Pons (tissue), 1 donor: ENCODE data around the gene CDKAL1.
"Not testable (repeated sequence)": the region's sequence is repeated elsewhere in the genome, so short reads cannot be mapped to it uniquely, and the experiment has no call there.

Experiments used
- DNase-seq: peaks from one replicate; pipeline ENCODE4 v3.0.0-alpha.2; 2016; ENCODE audit warnings: low spot score

CDKAL1 gene

DNA sequence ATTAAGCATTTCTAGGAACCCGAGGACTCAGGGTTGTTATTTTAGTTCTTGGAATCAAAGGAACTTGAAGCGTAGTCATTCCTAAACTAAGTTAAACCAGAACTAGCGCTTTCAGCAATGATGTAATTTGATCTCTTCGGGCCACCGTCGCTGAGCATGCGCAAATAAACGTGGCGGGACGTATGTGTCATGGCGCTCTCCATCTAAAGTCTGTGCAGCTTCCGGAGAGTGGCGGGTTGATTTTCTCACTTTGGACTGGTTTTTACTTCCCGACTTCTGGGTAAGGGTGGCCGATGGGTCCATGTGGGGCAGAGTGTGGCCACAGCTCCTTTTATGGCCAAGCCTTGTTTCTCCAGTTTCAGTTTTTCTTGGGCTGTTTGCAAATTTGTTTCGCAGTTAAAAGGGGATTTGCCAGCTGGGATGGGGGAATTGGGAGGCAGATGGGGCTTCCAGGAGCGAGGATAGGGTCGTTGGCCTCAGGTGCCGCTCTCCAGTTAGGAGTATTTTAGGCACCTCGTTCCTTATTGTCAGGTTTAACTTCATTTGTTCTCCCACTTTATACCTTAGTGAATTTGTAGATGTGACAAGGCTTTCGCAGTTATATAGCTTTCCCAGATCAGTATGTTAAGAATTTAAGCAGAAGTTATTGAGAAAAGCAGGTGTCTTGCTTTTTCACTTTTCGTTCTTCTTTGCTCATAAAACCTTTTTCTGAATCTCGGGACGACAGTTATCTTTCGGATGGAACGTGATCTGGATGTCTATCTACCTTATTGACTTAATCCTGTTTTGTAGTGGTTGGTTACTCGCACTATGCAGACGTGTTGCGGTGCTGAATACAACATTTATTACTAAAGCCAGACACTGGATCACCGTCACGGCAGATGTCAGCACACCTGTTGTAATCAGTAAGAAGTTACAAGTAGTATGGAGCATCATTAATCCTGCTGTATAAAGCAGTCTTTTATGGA, at the start of gene CDKAL1:
Gene CDKAL1, plus strand, starts transcription at position 163 of the 968 bp plus-strand sequence. CDS start 11,894 bp downstream, outside the sequence.
- DNase-seq: peak; percentile 91

DNA sequence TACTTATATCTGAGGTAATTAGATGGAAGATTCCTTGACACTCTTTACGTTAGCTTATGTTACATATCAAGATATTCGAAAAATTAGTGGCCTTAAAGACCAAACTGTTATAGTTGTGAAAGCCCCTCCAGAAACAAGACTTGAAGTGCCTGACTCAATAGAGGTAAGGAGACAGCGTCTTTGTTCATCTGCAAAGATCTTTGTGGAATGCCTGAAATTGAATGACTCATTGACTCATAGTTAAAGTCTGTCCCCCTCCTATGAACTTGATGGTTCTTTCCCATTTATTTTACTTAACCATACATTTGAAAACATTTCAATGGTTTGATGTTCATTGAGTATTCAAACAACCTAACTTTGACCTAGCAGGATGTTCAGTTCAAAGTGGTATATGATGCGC, 47.6 kb upstream of the CDKAL1 start:
- no peak for DNase-seq

DNA sequence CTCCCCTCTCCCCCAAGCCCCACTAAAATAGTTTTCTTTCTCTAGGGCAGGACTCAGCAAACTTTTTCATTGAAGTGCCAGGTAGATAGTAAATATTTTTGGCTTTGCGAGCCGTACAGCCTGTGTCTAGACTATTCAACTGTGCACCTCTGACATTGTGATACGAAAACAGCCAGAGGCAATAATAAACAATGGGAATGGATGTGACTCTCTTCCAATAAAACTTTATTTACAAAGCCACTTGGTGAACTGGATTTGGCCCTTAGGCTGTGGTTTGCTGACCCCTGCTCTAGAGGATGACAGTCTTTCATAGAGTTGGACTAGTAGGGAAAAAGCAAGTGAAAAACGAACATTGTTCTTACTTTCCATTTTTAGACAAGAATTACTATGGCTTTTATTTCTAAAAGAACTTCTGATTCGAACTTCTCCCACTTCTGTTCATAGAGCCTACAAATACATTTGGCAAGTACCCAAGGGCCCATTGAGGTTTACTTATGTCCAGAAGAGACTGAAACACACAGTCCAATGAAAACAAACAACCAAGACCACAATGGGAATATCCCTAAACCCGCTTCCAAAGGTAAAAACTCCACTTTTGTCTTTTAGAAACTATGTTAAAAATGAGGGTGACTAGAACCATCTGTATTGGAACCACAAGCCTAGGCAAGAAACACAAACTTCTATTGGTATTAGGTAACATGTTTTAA, 46.4 kb upstream of the CDKAL1 start:
- no peak for DNase-seq

DNA sequence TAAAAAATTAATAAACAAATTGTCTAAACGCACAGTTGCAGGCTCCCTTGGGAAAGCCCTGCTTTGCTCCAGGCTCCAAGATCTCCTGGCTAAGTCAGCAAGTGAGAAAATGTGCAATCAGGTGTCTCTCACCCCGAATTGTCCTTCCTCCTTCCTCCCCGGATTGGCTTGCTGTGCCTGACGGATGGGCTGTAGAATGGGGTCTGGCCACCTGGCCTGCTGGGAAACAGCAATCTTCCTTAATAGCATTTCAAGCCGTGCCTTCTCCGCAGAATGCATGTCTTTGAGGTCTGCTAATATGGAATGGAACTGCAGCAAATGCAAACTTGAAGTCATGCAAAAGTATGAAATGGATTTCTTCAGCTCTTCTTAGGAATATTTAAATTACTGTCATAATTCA, 43.7 kb upstream of the CDKAL1 start:
- no peak for DNase-seq

DNA sequence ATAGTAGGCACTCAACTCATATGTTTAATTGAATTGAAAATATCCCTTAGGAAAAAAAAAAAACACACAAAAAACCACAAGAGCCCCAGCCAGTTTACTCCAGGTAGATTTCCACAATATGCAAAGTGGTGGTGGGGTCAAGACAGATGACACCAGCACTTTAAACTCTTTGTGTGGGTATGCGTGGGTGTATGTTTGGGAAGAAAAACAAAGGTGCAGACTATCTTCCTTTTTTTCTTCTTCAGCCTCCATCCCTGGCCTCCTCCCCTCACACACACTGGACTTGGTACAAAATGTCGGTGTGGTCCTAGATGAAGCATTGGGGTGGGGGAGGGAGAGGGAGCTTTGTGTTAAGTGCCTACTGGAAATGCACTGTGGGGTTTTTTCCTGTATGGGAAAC, 42.2 kb upstream of the CDKAL1 start:
- no peak for DNase-seq

GRCh38 chr6:20497216-20498040, 36.8 kb upstream of the CDKAL1 start:
- DNase-seq: peak; percentile 15

DNA sequence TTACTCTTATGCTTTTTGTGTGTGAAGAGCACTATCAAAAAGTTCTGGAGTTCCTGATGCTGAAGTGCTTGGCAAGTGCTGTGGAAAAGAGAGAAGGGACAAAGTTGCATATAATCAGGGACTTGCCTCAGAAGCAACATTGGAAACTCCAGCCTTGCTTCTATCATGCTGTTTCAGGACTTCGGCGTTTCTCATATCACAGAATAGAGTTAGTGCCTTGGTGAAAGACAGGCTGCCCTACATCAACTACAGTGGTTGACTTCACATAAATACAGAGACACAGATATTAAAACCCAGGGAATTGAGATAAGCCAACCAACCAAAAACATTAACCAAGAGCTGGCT, 36.2 kb upstream of the CDKAL1 start:
- DNase-seq: no peak

DNA sequence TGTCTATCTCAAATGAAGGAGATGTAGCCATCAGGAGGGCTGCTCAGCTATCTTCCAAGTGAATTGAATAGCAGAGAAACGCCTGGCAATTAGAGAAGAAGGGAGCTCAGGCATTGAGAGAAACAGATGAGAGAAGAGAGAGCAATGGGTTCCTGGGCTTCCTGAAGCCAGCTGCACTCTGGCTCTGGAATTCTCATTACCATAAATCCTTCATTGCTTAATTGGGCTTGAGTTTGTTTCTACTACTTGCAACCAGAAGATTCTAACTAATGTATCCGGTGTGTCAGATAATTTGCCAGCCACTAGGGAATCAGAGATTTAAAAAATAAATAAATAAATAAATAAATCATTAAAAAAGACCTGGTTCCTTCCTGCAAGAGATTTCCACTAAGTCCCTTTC, 25.0 kb upstream of the CDKAL1 start:
- DNase-seq: no peak

DNA sequence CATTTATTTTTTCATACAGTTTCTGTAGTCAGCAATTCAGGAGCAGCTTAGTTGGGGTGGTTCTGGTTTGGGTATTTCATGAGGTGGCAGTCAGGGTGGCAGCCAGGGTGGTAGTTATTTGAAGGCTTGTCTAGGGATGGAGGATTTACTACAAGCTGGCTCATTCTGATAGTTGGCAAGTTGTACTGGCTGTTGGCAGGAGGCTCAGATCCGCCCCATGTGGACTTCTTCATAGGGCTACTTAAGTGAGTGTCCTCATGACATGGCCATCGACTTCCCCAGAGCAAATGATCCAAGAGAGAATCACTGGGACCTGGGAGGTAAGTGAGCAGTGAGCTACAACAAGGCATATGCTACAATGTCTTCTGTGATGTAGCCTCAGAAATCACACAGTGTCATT, 22.4 kb upstream of the CDKAL1 start:
- no peak for DNase-seq

GRCh38 chr6:20525208-20525607, 9.0 kb upstream of the CDKAL1 start:
- DNase-seq: not testable (repeated sequence)

- DNase-seq: peak; percentile 61
These were observed 5.2 kb upstream of the CDKAL1 start for GRCh38 chr6:20529086-20529448.

GRCh38 chr6:20532881-20533280, 1.4 kb upstream of the CDKAL1 start:
- no peak for DNase-seq

- no peak for DNase-seq
These were observed 437 bp upstream of the CDKAL1 start for GRCh38 chr6:20533746-20534294.

GRCh38 chr6:20538131-20538662, 3.9 kb downstream of the CDKAL1 start:
- DNase-seq: no peak

- DNase-seq: no peak
These were observed 4.7 kb downstream of the CDKAL1 start for GRCh38 chr6:20538907-20539306.

GRCh38 chr6:20539387-20539786, 5.1 kb downstream of the CDKAL1 start:
- DNase-seq: no peak

DNA sequence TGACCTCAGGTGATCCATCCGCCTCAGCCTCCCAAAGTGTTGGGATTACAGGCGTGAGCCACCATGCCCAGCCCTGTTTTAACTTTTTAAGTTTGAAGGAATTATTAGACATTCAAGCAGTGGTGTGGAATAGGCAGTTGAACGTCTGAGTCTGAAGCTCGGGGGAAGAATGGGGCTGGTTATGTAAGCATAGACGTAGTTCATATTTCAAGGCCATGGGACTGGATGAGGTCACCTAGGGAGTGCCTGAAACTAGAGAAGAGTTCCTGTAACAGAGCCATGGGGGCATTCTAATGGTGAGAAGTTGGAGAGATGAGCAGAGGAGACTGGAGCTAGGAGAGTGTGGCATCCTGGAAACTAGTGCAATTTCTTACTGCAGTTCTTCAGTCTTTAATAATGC, 6.4 kb downstream of the CDKAL1 start:
- DNase-seq: no peak

GRCh38 chr6:20541382-20541781, 7.1 kb downstream of the CDKAL1 start:
- no peak for DNase-seq

GRCh38 chr6:20542927-20543602, 8.8 kb downstream of the CDKAL1 start:
- no peak for DNase-seq

GRCh38 chr6:20548264-20548663, 14.0 kb downstream of the CDKAL1 start:
- DNase-seq: no peak

GRCh38 chr6:20549398-20549797, 15.1 kb downstream of the CDKAL1 start:
- DNase-seq: not testable (repeated sequence)
